Kidney tubule cell (primary cell): ENCODE data around the gene NUFIP2.
"Not testable (repeated sequence)": the region's sequence is repeated elsewhere in the genome, so short reads cannot be mapped to it uniquely, and the experiment has no call there.

Experiments used
- DNase-seq: peaks from one replicate; pipeline ENCODE4 v3.0.0-alpha.2; 2018; ENCODE audit warnings: low spot score

Gene NUFIP2

DNA sequence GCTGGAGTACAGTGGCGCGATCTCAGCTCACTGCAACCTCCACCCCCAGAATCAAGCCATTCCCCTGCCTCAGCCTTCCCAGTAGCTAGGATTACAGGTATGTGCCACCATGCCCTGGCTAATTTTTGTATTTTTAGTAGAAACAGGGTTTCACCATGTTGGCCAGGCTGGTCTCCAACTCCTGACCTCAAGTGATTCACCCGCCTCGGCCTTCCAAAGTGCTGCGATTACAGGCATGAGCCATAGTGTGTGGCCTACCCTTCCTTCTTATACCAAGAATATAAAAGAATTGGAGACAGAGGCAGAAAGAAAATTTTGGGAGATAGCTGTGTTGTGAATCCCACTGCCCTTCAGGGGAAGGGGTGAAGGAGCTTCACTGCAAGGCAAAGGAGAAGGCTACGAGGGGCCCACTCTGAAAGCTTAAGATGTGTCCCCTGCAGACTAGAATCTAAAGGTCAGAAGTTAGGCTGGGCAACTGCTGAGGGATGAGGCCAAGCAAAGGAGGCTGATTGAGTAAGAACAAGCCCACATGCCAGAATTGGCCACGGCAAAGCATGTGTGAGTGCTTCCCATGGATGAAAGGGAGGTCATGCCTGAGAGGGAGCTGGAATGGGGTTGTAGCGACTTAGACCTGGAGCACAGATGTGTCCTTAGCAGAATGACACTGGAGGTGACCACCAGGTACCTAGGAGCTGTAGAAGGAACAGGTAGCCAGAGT is 55.7 kb downstream of the NUFIP2 start:
- DNase-seq: no peak

DNA sequence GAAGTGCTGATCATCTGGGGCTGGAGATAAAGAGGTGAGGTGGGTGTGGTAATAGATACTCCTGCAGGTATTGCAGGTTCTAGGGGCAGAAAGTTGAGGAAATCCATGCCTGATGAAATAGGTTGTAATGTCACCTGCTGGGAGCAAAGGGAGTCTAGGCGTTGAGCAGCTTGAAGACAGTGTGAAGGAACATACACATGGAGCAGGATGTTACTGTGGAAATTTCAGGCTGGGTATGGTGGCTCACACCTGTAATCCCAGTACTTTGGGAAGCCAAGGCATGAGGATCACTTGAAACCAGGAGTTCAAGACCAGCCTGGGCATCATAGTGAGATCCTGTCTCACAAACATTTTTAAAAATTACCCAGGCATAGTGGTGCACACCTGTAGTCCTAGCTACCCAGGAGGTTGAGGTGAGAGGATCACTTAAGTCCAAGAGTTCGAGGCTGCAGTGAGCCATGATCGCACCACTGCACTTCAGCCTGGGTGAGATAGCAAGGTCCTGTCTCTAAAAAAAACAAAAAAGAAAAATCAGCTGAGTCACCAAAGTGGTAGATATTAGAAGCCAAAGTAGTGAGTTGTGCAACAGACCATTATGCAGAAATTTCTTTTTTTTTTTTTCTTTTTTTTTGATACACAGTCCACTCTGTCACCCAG is 56.3 kb downstream of the NUFIP2 start:
- DNase-seq: peak; percentile 70

DNA sequence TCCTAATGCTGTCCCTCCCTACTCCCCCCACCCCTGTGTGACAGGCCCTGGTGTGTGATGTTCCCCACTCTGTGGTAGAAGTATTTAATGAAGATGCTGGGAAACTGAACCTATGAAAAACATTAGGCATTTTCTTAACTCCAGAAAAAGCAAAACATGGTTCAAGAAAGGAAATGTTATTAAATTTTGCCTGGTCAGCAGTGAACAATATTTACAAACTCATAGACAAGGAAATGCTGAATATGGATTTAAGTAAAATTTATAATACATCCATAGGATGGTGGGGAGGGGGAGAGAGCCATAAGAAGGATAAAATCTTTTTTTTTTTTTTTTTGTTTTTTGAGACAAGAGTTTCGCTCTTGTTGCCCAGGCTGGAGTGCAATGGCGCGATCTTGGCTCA is 58.0 kb downstream of the NUFIP2 start:
- no peak for DNase-seq

DNA sequence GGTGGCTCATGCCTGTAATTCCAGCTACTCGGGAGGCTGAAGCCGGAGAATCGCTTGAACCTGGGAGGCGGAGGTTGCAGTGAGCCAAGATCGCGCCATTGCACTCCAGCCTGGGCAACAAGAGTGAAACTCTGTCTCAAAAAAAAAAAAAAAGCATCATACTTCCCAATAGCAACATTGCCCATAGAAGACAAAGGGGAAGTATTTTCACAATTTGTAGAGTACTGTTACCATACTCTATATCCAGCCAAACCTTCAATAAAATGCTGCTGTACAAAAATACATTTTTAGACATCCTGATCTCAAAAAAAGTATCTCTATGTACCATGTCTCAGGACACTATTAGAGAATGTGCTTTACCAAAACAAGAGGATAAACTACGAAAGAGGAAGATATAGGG is 59.0 kb downstream of the NUFIP2 start:
- not testable (repeated sequence) for DNase-seq

DNA sequence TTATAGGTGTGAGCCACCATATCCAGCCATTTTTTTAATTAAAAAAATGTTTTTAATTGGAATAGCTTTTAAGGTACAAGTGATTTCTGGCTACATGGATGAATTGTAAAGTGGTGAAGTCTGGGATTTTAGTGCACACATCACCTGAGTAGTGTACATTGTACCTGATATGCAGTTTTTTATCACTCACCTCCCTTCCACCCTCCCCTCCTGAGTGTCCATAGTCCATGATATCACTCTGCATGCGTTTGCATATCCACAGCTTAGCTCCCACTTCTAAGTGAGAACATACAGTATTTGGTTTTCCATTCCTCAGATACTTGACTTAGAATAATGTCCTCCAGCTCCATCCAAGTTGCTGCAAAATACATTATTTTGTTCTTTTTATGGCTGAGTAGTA is 60.6 kb downstream of the NUFIP2 start:
- DNase-seq: no peak

DNA sequence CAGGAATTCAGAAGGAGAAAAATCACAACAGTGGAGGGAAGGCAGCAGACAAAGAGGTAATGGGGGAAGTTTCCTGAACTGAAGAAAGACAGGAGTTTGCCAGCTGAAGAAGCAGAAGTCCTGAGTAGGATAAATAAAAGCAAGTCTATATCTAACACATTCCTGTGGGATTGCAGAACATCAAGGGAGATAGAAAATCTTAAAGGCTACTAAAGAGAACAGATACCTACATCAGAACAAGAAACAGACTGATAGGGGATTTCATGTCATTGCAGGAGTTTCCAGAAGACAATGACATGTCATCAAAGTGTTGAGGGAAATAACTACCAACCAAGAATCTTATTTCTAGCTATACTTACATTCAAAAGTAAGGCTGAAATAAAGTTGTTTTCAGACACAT is 68.6 kb downstream of the NUFIP2 start:
- no peak for DNase-seq

DNA sequence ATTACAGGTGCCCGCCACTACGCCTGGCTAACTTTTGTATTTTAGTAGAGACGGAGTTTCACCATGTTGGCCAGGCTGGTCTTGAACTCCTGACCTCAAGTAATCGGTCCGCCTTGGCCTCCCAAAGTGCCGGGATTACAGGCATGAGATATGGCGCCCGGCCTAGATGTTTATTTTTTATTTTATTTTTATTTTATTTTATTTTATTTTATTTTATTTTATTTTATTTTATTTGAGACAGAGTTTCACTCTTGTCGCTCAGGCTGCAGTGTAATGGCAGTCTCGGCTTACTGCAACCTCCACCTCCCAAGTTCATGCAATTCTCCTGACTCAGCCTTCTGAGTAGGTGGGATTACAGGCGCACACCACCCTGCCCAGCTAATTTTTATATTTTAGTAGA is 72.6 kb downstream of the NUFIP2 start:
- DNase-seq: not testable (repeated sequence)

DNA sequence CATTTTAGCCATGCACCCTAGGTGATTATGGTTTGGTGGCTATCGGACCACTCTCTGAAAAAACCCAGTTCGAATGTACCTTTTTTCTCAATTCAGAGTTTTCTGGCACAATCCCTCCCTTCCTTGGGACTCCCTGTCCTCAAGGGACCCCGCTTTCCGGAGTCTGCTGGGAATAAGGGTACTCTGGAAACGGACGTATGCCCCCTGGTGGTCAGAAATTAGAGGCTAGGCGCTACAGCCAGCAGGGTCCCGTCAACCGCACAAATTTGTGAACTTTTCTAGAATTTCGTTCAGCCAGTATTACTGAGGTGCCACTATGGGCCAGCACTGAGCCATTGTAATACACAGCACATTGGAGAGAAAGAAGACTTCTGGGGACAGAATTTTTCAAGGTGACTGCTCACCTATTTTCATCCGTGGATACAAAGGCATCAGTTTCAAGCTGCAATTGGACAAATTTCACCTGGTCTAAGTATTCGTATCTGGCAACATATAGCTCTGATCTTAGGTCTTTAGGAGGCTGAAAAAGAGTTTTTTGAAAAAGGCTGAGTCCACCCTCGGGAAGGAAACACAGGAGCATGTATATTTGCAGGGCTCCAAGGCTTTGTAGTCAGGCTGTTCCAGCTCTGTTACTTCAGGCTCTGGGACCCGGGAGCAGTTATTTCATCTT is 74.4 kb downstream of the NUFIP2 start:
- peak; percentile 72 for DNase-seq

DNA sequence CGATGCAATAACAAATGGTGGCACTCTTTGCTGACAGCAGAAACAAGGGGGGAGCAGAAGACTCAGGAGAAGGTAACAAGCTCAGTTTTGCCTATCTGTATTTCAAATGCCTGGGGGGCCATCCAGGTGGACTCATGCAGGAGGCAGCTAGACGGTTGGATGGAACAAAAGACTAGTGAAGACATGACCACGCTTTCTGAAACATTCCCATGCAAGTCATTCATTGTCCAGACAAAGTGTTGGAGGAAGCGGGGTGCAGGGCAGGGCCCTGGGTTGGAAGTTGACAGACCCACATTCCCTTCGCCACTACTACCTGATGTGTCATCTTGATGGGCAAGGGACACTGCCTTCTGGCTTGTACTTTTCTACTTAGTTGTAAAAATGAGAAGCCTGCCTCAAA is 77.1 kb downstream of the NUFIP2 start:
- DNase-seq: peak; percentile 72

DNA sequence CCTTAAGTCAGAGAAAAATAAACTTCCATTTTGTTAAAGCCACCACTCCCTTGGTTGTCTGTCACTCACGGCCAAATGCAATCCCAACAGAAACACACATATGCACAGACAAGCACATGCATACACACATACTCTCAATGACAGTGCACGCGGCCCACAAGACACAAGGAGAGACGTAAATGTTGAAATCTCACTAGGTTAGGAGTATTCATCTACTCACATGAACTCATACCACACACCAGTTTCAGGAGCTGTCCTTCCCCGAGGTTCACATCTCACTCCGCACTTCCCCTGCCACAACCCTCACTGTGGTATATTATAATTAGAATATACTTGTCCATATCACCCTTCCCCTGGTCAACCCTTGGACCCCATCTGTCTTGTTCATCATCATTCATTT is 77.8 kb downstream of the NUFIP2 start:
- no peak for DNase-seq

DNA sequence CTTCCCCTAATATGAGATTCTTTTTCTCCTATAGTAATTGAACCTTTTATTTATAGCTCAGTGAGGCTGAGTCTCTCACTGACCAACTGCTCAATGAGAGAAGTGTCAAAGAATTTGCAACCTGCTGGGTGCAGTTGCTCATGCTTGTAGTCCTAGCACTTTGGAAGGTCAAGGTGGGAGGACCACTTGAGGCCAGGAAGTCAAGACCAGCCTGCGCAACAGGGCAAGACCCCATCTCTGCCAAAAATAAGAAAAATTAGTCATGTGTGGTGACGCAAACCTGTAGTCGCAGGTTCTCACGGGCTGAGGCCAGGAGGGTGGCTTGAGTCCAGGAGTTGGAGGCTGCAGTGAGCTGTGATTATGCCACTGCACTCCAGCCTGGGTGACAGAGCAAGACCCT is 78.2 kb downstream of the NUFIP2 start:
- DNase-seq: peak; percentile 74

DNA sequence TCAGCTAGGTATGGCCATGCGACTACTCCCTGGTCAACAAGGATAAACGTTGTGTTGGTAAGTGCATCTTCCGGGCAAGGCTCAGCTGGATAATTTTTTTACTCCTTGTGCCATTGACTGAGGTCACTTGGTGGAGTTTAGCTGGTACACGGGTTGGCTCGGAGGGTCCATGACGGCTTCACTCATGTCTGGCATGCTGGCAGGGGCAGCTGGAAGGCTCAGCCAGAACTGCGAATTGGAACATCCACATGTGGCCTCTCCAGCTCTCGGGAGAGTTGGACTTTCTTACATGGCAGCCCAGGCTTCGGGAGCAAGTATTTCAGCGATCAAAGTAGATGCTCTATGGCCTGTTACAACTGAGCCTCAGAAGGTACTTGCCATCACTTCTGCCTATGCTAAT is 78.8 kb downstream of the NUFIP2 start:
- no peak for DNase-seq

DNA sequence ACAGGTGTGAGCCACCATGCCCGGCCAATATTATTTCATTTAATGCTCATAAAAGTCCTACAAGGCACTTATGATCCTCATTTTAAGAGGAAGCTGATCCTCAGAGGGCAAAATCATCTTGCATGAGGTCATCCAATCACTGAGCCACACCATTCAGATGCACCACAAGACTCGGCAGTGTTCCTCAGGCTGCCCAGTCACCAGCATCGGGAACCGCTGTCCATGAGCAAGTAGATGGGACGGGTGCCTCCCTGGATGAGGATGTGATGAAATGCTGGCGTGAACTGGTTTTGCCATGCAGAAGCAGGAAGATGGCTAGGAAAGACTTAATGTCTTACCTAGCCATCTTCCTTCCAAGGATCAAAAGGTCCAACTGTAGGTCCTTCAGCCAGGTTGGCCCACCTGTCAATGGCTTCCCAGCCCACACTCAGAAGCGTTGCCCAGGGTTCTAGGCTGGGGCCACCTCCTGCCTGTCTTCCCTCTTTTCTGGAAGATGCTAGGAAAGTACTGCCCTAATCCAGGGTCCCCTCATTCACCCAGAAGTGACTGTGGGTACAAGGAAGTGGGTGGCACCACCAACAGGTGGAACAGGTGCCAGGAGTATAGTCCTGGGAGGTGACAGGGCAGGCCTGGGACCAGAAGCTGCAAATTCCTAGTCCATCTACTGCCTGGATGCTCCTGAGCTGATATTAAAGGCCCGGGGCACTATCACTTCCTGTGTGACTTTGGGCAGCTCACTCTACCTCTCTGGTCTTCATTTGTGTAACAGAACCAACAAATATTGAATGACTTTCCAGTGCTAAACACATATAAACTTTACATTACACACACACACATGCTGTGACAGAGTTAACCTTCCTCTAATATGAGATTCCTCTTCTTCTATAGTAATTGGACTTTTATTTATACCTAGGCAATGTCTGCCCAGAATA is 79.5 kb downstream of the NUFIP2 start:
- DNase-seq: no peak

DNA sequence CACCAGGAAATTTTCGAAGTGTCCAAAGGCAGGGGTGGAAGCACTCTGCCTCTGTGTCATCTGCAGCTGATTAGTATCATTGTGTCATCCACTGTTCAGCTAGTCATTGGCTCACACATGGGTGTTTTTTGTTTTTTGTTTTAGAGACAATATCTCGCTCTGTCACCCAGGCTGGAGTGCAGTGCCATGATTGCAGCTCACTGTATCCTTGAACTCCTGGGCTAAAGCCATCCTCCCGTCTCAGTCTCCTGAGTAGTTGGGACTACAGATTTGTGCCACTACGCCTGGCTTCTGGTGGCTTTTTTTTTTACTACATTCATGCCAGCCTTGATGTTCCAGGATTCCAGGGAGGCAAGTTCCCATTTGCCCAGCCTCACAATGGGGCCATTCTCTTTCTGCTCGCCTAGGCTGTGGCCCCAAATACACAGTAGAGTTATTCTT is 81.2 kb downstream of the NUFIP2 start:
- DNase-seq: no peak

DNA sequence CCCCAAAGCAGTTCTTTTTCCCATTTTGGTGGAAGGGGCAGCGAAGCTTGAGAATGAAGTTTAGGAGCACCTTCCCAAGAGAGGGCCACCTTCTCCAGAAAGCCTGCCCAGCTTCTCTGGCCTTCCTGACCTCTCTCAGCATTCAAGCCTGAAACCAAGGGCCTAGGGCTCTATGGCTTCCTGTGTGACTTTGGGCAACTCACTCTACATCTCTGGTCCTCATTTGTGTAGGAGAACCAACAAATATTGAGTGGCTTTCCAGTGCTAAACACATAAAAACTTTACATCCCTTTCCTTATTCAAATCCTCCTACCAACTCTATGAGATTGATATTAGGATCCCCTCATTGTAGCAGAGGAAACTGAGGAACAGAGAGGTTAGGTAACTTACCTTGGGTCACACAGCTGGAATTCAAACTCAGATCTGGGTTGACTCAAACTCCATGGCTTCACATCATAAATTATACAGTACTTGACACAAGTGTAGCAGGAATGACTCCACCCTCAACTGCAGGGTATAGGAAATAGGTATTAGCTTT is 81.8 kb downstream of the NUFIP2 start:
- no peak for DNase-seq

DNA sequence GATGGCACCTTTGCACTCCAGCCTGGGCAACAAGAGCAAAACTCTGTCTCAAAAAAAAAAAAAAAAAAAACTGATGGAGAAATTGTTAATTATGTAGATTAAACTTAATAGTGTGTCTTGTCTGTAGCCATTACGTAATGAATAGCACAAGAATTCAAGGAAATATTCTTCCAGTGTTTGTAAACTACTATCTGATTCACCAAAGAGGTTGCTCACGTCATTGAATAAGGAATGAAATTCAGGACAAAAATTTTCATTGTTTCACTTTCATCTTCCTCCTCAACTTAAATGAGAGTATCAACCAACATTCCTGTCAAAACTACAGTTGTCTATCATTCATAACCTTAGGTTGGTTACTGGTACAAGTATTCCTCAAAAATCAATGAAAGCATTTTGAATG is 83.1 kb downstream of the NUFIP2 start:
- no peak for DNase-seq

DNA sequence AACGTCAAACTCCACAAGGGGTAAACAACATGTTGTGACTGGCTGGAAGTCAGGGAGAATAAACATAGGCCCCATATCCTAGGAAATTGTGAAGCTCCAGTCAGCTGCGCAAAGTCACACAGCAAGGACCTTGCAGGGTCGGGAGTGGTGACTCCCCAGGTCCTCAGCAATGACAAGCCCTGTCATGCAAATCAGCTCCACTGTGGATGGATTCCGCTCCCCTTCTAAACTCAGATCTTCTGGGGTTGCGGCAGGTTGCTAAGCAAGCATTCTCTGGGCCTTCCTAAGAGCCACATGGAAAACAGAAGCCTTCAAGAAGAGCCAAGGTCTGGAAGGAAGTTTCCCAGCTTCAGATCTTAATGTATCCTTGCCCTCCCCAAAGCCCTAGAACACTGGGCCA is 84.9 kb downstream of the NUFIP2 start:
- DNase-seq: no peak

DNA sequence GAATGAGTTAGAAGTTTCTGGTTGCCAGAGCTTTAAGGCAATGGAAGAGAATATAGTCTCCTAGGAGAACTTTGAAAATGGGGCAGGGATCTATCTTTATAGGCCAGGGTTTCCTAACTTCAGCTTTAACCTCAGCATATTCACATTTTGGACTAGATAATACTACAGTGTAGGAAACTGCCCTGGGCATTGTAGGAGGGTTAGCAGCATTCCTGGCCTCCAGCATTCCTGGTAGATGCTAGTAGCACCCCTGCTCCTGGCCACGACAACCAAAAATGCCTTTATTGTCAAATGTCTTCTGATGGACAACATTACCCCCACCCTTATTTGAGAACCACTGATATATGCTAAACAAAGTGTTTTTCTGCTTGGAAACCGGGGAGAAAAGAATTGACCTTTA is 86.0 kb downstream of the NUFIP2 start:
- no peak for DNase-seq
